BLaER1 (cell line): Measurements from ENCODE around the gene CCDC154.

Experiments
- H3K27ac ChIP-seq: shearing (Covaris generic); formaldehyde crosslinking; 2 replicates; pipeline ENCODE4 v1.8.1; 2022
- H3K27me3 ChIP-seq: shearing (Covaris generic); formaldehyde crosslinking; 2 replicates; pipeline ENCODE4 v1.8.1; 2022
- H3K36me3 ChIP-seq: shearing (Covaris generic); formaldehyde crosslinking; 2 replicates; pipeline ENCODE4 v1.8.1; 2022
- H3K4me1 ChIP-seq: shearing (Covaris generic); formaldehyde crosslinking; 2 replicates; pipeline ENCODE4 v1.8.1; 2022
- H3K4me2 ChIP-seq: shearing (Covaris generic); formaldehyde crosslinking; 2 replicates; pipeline ENCODE4 v1.8.1; 2022
- H3K4me3 ChIP-seq: shearing (Covaris generic); formaldehyde crosslinking; 2 replicates; pipeline ENCODE4 v1.8.1; 2022
- H3K9ac ChIP-seq: shearing (Covaris generic); formaldehyde crosslinking; 2 replicates; pipeline ENCODE4 v1.8.1; 2022
- H3K9me3 ChIP-seq: shearing (Covaris generic); formaldehyde crosslinking; 2 replicates; pipeline ENCODE4 v1.8.1; 2022
- H4K20me1 ChIP-seq: shearing (Covaris generic); formaldehyde crosslinking; 2 replicates; pipeline ENCODE4 v1.8.1; 2022
- Cebpa-rat ChIP-seq: shearing (Covaris generic); IDR thresholded peaks from 2 replicates; pipeline ENCODE4 v1.8.1; 2022

Gene CCDC154

GRCh38 chr16:1432388-1433262 is 11.7 kb downstream of the CCDC154 start:
- H3K4me1 ChIP-seq, result peaks cover 97% of the 10 kb centered on the region
- TF ChIP-seq Cebpa-rat, result no peak

GRCh38 chr16:1431497-1432270 is 12.7 kb downstream of the CCDC154 start:
- Histone ChIP-seq H4K20me1 (no peaks in the 10 kb centered on the region), H3K9ac (peak overlapping the region; percentile 74), H3K9me3 (no peaks in the 10 kb centered on the region), H3K4me3 (peak overlapping the region; percentile 61), H3K27me3 (no peaks in the 10 kb centered on the region), H3K36me3 (peaks cover 6% of the 10 kb centered on the region; the same call in 1 of the 2 replicates), H3K4me2 (peak overlapping the region; percentile 91), H3K4me1 (peaks cover 93% of the 10 kb centered on the region), H3K27ac (peak overlapping the region; percentile 85)
- no peak for TF ChIP-seq Cebpa-rat

More at GRCh38 chr16:1432388-1433262, 11.7 kb downstream of the CCDC154 start:
- Histone ChIP-seq H3K9ac (peak overlapping the region; percentile 74), H3K4me3 (peak overlapping the region; percentile 61), H3K27ac (peak overlapping the region; percentile 85), H4K20me1 (no peaks in the 10 kb centered on the region), H3K4me2 (peak overlapping the region; percentile 91), H3K36me3 (peaks cover 14% of the 10 kb centered on the region; the same call in 1 of the 2 replicates), H3K9me3 (no peaks in the 10 kb centered on the region), H3K27me3 (no peaks in the 10 kb centered on the region)

- no peak for TF ChIP-seq Cebpa-rat
- H3K4me2 ChIP-seq, result peak within 1 kb of the TSS; percentile 91
- peaks cover 86% of the 10 kb centered on the region for H3K4me1 ChIP-seq
- peak within 1 kb of the TSS; percentile 85 for H3K27ac ChIP-seq
- peaks cover 4% of the 10 kb centered on the region; the same call in 1 of the 2 replicates for H3K36me3 ChIP-seq
- no peaks in the 10 kb centered on the region for H4K20me1 ChIP-seq
- H3K9ac ChIP-seq, result peak within 1 kb of the TSS; percentile 74
- H3K9me3 ChIP-seq, result no peaks in the 10 kb centered on the region
- H3K4me3 ChIP-seq, result peak within 1 kb of the TSS; percentile 61
- H3K27me3 ChIP-seq, result no peaks in the 10 kb centered on the region
Observed at GRCh38 chr16:1430759-1431496, 13.4 kb downstream of the CCDC154 start, which contains the start of gene PERCC1. PERCC1 (plus strand) TSS chr16:1431078; CDS start chr16:1432594, 1,516 bp downstream.

- Histone ChIP-seq H3K9me3 (no peaks in the 10 kb centered on the region), H3K9ac (peak overlapping the region; percentile 74), H3K27ac (peak overlapping the region; percentile 85), H3K4me3 (peak overlapping the region; percentile 61), H3K36me3 (peaks cover 4% of the 10 kb centered on the region; the same call in 1 of the 2 replicates), H4K20me1 (no peaks in the 10 kb centered on the region), H3K4me2 (peak overlapping the region; percentile 91), H3K4me1 (peaks cover 80% of the 10 kb centered on the region), H3K27me3 (no peaks in the 10 kb centered on the region)
- TF ChIP-seq Cebpa-rat, result no peak
Observed at GRCh38 chr16:1430214-1430758, 14.1 kb downstream of the CCDC154 start.

GRCh38 chr16:1429631-1430030 is 14.7 kb downstream of the CCDC154 start:
- no peaks in the 10 kb centered on the region for H3K36me3 ChIP-seq
- peaks cover 73% of the 10 kb centered on the region for H3K4me1 ChIP-seq
- no peaks in the 10 kb centered on the region for H3K9me3 ChIP-seq
- no peaks in the 10 kb centered on the region for H4K20me1 ChIP-seq
- H3K27ac ChIP-seq, result peak overlapping the region; percentile 85
- no peak overlapping the region for H3K4me3 ChIP-seq
- H3K9ac ChIP-seq, result peak overlapping the region; percentile 74
- H3K27me3 ChIP-seq, result no peaks in the 10 kb centered on the region
- no peak for TF ChIP-seq Cebpa-rat
- peak overlapping the region; percentile 91 for H3K4me2 ChIP-seq

GRCh38 chr16:1429012-1429411 is 15.3 kb downstream of the CCDC154 start:
- H3K4me2 ChIP-seq, result peak overlapping the region; percentile 91

GRCh38 chr16:1428511-1428910 is 15.8 kb downstream of the CCDC154 start:
- Histone ChIP-seq H3K36me3 (no peaks in the 10 kb centered on the region), H3K4me2 (peak overlapping the region; percentile 91), H3K4me1 (peaks cover 65% of the 10 kb centered on the region), H3K27ac (peak overlapping the region; percentile 85), H3K27me3 (no peaks in the 10 kb centered on the region), H3K4me3 (no peak overlapping the region), H3K9me3 (no peaks in the 10 kb centered on the region), H4K20me1 (no peaks in the 10 kb centered on the region), H3K9ac (no peak overlapping the region)
- no peak for TF ChIP-seq Cebpa-rat

More at GRCh38 chr16:1429012-1429411, 15.3 kb downstream of the CCDC154 start:
- TF ChIP-seq Cebpa-rat, result no peak
- no peaks in the 10 kb centered on the region for H3K27me3 ChIP-seq
- no peaks in the 10 kb centered on the region for H3K9me3 ChIP-seq
- peak overlapping the region; percentile 85 for H3K27ac ChIP-seq
- no peaks in the 10 kb centered on the region for H4K20me1 ChIP-seq
- H3K36me3 ChIP-seq, result no peaks in the 10 kb centered on the region
- H3K4me3 ChIP-seq, result no peak overlapping the region
- 0 out of 2 replicates have a peak overlapping the region, but pooled peaks have one; percentile 74 for H3K9ac ChIP-seq
- peaks cover 70% of the 10 kb centered on the region for H3K4me1 ChIP-seq

GRCh38 chr16:1427473-1428461 is 16.6 kb downstream of the CCDC154 start:
- Histone ChIP-seq H3K27ac (peak overlapping the region; percentile 85), H4K20me1 (no peaks in the 10 kb centered on the region), H3K27me3 (no peaks in the 10 kb centered on the region), H3K9me3 (no peaks in the 10 kb centered on the region), H3K4me1 (peaks cover 58% of the 10 kb centered on the region), H3K36me3 (no peaks in the 10 kb centered on the region), H3K4me3 (no peak overlapping the region), H3K9ac (no peak overlapping the region), H3K4me2 (peak overlapping the region; percentile 91)
- TF ChIP-seq Cebpa-rat, result no peak
